ENCODE measurements around the gene OR2L8.

GRCh38 chr1:247905910-247906503 is 42.7 kb upstream of the OR2L8 start:
- TF ChIP-seq EZH2 (IDR thresholded peaks at IDR 0.05; ENCODE audit: low read length, missing control alignments) (no peak), CTCF (conservative IDR thresholded peaks at IDR 0.05 in 1 of 2, IDR thresholded peaks at IDR 0.05 in 1 of 2; ENCODE audit: low read depth in 1 of 2, low read length in 2 of 2) (no peak)

Measured in fibroblast of lung (primary cell).